Activated CD4-positive, alpha-beta T cell treated with anti-CD3 and anti-CD28 coated beads, Interleukin-10, Interleukin-2, amounts not matched to agents 100 ng/mL and 50 ng/mL, durations not matched to agents 16 hours and 8 hours (primary cell): Measurements from ENCODE around the gene ZPBP2.

Experiments
- DNase-seq: peaks from one replicate; pipeline ENCODE4 v3.0.0-alpha.2; 2020

ZPBP2 gene

DNA sequence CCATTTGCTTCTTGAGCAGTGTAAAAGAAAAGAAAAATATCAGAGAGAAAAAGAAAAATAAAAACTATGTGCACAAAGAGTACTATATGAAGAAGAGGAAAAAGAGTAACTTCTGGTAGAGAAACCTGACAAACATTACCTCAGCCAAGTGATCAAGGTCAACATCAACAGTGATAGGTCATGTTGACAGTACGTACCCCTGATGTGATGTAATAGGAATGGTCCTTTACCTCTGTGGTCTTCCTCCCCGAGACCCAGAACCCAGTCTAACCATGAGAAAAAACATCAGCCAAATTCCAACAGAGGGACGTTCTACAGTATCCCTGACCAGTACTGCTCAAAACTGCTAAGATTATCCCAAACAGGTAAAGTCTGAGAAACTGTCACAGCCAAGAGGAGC, 46.0 kb downstream of the ZPBP2 start:
- DNase-seq = no peak

DNA sequence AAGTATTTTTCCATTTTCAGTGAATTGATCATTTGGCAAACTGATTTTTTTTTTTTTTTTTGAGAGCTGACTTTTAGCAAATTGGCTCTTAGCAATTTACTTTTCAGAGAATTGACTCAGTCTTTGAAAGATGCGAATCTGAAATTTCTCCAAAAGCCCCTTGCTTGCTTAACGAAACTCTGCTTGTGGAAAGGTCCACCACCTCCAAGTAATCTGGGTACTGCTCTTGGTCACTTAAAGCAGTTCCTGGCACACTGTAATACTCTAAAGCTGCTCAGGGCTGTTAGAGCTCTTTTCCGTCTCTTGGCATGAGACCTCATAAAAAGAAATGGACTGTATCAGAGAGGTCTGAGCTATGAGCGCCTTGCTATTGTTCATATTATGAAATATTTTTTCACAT, 47.6 kb downstream of the ZPBP2 start:
- DNase-seq = peak; percentile 30

DNA sequence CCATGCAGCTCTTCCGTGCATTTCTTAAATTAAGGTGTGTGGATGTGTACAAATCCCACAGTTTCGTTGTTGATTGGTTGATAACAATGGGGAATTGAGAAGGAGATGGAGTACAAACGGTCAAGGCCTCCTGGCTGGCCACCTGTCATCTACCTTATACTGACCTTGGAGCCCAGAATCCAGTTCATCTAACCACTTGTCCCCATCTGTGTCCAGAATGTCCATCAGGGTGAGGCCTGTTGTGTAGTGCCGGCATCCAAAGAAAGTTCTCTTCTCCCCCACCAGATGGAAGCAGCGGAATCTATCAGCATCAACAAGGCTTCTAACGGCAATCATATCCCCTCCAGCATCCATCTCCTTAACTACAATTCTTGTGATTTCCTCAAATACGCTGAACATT, 48.9 kb downstream of the ZPBP2 start:
- no peak for DNase-seq

DNA sequence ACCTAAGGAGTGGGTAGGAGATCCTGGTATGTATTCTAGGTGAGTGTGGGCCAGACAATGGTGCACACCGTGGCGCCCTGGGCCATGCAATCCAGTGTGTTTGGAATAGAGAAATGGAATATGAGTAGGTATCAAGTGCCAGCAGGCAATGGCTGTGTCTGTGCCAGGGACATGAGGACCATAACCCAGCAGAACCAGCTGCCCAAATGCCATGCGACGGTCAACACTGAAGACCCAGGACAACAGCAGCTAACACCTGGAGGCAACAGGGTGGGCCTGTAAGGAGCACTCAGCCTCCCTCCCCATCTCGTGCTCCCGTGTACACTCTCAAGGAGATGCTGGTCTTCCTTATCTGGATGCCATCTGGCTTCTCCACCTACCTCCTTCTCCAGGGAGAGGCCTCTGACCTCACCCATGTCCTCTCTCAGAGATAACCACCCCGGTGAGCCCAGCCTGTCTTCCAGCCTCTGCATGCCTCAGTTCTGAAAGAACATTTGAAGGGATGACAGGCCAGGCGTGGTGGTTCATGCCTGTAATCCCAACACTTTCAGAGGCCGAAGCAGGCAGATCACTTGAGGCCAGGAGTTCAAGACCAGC, 51.2 kb downstream of the ZPBP2 start:
- DNase-seq = no peak

DNA sequence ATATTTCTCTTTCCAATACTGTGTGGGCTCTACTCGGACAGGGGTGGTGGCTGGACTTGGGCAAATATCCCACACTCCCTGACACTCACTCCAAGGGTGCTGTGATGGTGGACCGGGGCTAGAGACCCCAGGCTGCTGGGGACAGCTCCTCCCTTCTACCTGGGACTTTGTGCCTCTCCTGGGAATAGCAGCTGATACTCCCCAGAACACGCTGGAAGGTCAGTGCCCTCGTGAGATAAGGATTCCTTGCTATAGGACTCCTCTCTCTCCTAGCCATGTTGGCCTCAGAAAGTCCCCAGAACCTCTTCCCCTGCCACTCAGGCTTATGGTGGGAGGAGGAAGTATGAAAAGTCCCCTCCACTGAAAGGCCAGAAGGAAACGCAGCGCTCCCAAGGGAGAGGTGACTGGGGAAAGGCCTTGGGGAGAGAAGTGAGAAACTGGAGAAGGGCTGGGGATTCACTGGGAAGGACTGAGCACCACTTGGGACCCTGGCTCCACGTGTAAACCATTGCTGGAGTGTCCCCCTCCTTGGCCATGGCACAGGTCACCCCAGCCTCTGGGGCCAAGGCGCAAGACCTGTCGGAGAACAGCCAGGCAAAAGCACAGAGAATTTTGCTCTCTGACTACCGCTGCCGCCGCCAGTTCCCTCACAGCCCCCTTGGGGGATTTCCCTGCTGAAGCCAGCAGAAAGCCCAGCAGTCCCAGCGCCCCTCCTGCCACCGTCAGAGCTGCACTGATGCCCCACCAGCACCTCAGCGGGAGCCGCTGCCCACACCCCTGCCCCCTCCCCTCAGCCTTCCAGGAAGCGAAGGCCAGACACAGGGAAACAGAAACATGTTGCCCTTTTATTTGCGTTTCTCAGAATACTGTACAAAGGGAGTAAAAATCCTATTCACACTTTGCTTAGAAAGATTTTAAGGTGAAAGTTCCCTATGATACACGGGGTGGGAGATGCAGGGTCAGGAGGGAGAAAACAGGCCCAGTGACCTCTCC, 52.5 kb downstream of the ZPBP2 start:
- DNase-seq = peak; percentile 63

DNA sequence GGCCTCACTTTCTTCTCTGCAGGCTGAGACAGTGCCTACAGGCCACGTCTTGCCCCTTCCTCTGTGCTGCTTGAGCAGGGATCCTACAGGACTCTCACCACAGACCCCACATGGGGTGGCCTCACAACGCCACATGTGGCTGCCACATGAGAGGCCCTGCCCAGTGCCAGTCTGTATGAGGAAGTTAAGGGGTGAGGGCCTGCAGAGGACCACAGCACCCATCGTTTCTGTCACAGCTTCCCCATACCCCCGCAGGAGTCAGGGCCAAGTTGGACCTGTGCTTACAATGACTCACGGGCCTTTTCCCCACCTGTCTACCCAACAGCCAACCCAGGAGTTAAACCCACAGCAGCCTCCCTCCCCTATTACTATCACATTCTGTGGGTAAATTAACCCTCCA, 53.3 kb downstream of the ZPBP2 start:
- peak; percentile 42 for DNase-seq

DNA sequence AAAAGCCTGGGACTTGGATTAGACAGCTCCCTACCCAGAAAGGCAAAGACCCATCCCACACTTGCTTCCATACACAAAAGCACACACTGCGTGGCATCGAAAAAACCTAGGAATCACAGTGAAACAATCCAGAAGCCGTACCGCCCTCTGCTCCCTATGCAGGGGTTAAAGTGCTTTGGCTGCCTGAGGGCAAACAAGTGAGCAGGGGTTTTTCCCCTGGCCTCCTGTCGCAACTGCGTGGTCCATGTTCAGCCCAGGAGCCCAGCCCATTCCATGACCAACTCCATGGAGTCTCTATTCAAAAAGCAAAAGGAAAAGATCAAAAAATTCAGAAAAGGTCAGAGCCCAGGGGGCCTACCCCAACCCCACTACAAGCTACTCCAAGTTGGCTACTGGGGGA, 54.0 kb downstream of the ZPBP2 start:
- DNase-seq = no peak

DNA sequence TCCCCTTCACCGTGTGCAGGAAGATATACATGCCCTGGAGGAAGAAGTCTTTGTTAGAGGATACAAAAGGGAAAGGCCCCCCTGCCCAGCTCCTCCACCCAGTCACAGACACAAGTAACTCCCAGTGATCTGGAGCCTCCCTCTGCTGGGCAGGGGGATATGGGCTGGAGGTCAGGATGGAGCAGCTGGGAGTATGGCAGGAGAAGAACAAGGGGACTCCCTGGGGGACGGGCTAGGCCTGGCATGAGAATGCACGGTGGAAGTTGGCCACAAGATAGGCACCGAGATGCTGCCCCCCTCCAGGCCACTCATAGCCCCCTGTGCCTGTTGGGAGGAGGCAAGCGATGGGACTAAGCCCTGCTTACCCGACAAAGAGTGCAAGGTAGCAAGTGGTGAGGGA, 55.2 kb downstream of the ZPBP2 start:
- no peak for DNase-seq

DNA sequence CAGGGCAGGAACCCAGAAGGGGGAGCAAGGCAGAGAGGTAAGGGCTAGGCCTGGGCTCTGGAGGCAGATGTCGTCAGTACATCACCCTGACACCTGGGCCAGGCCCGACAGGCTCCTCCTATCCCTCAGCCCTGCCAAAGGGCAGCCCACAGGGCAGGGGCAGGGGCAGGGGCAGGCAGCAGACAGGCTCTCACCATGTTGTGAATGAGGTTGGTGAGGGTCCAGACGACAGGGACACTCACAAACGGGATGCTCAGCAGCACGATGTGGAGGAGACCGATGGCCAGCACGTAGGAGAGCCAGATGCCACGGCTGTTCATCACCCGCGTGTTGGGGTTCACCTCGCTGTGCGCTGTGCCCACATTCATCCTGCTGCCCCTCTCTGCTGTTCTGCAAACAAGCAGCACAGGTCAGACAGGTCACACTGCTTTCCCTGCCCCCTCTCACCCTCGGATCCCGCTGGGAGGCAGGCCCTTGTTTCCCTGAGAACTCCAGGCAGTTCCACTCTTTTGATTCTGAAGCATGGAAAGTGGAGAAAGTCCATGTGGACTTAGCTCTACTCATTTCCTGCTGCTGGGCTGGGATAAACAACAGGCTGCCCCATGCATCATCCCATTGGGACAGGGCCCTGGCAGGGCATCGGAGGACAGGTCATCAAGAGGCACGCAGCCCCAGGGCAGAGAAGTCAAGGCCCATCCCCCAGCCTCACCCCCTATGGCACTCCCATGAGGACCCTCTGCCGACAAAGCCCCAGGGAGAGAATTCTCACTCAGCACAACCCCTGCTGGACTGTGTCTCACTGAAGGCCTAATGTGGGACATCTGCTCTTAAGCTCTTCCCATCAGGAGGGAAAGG, 56.1 kb downstream of the ZPBP2 start:
- DNase-seq = no peak

DNA sequence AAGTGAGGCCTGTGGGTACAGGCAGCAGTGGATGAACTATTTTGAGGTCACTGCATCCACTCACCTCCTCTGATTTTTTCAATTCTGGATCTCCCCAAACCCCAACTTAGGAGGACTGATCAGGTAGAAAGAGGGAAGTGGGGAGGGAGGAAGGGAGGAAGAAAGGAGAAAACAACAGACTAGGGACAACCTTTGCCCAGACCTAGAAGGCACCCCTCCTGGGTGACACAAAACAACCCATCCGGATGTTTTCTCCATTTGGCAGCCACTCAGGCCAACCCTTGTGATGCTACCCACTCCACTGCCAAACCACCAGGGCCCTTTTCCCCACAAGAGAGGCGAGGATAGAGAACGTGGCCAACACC, 56.7 kb downstream of the ZPBP2 start:
- DNase-seq = no peak

DNA sequence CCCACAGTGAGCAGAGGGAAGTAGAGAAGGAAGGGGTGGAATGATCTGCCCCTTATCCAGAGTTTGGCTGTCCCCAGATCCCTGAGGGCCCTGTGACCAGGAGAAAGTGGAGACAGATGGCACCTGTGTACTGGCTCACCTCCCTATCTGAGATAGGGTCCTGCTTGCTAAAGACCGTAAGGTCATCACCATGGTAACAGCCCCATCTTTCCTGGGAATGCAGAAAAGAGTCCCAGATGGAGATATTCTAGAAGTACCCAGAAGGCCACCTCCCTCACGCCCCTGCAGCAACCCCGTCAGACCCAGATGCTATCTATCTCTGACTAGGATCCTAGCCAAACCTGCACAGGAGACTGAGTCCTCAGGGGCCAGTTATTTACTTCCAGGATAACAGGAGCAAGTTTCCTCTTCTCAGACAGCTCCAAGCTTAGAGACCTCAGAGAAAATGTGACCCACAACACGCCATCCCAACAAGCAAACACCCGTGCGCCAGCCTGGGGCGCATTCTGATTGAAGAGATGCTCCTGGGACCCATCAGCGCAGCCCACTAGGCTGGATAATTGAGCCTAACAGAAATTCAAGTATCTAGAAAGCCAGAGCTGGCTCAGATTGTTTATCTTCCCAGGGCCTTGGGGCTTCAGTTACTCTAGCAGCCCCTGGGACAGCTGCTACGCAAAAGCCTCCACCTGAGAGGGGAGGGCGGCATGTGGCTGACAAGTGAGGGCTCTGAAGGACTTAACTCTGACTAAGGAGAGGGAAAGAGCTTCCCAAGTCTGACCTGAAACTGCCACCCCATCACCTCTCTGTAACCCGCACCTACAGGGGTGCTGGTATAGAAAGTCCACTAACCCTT, 57.5 kb downstream of the ZPBP2 start:
- no peak for DNase-seq

DNA sequence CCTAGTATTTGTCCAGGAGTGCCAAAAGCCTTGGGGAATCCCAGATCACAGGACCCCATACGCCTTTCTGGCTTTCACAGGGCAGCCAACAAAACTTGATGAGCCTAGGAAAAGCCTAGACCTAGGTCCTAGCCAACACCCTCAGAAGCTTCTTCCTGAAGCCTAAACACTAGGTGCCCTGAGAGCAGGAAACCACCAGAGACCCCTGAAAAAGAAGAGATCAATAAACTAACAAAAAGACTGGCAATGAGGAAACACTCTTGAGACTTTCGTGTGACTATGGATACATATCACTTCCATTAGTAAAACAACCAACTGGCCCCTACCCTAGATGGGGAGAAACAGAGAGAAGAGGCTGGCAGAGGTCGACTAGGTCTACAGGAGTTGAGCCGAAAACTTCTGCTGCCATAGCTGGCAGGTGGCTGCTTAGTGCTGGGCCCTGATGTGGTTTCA, 58.2 kb downstream of the ZPBP2 start:
- DNase-seq = no peak

DNA sequence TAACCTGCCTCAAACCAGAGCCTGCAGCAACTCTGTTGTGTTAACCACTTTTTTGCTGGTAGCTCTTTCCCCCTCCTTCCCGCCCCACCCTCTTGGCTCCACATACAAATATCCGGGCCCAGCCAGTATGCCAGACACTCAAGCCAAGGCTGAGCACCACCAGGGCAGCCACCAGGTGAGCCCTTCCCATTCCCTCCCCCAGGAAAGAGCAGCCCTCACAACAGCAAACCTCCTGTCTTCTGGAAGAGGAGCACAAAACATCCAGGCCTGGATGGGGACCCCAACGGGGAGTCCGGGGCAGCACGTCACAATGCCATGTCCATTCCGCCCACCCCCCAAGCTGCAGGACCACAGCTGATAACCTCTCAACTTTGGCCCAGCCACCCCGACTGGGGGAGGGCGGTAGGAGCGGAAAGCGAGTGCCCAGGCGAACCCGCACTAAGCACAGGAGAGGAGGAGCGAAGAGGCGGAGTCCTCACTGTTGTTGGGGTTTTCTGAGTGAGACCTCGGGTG, 58.6 kb downstream of the ZPBP2 start:
- DNase-seq = peak; percentile 80
